GM19351 (cell line): ENCODE data around the gene OTOG.

ENCODE experiments used
- ATAC-seq: cut with Tn5 transposase; IDR thresholded peaks from one replicate; pipeline ENCODE4 v1.9.1; 2021; ENCODE audit warnings: mild to moderate bottlenecking, moderate library complexity; ENCODE audit not compliant: unreplicated experiment

Gene OTOG

GRCh38 chr11:17602105-17603001, 55.3 kb downstream of the OTOG start:
- ATAC-seq: no peak

DNA sequence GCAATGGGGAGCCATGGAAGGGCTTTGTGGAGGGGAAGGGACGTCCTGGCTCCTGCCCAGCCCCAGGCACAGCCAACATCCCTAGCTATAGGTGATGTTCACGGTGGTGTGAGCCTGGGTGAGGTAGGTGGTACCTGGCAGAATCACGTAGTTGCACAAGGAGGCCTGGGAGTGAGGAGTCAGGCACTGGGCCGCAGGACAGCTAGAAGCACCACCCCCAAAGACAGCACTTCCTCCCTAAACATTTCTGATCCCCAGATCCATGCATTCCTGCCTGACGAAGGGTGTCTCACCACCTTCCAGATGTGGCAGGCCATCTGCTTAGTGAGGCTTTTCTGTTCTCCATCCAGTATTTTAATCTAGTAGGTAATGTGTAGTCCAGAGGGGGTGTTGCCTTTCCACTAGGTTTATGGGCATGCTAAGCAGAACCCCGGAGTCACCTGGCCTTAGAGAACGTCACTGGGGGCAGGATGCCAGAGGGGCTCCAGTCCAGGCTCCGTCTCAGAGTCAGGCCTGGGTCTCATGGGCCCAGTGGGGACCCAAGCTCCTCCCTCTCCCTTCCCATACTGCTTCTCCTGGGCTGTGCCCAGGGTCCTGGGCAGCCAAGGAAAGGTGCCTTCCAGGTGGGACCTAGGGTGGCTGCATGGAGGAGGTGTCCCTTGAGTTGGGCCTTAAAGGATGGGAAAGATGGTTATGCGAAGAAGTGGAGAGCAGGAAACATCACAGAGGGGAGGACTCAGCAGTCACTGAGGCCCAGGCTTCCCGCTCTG, 56.2 kb downstream of the OTOG start:
- ATAC-seq: no peak

DNA sequence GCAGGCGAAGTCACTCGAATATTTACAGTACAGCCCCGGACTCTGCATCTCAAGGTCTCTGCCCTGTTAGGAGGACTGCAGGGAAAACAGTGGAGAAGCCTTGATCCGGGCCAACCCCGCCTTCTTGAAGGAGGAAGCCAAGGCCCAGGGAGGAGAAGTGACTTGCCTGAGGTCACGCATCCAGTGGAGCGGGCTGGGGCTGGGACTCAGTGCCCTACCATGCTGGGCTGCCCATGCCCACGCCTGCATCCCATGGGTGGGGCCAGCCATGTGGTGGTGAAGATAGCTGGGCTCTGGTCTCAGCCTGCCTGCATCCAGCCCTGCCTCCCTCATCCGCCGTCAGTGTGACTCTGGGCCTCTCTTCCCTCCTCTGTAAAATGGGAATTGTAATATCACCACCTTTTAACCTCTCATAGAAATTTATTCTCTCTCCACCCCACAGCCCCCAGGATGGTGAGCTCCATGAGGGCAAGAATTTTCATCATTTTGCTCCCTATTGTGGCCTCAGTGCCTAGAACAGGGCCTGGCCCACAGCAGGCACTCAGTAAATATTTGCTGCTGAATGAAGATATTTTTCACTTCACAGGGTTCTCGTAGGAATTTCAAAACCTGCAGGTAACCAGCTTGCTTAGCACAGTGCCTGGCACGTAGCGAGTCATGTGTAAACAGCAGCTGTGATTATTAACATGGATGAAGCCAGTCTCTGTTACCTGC, 57.3 kb downstream of the OTOG start:
- ATAC-seq: no peak

- no peak for ATAC-seq
These were observed 57.8 kb downstream of the OTOG start for GRCh38 chr11:17604915-17605233.

- no peak for ATAC-seq
These were observed 58.6 kb downstream of the OTOG start for GRCh38 chr11:17605651-17606122.

DNA sequence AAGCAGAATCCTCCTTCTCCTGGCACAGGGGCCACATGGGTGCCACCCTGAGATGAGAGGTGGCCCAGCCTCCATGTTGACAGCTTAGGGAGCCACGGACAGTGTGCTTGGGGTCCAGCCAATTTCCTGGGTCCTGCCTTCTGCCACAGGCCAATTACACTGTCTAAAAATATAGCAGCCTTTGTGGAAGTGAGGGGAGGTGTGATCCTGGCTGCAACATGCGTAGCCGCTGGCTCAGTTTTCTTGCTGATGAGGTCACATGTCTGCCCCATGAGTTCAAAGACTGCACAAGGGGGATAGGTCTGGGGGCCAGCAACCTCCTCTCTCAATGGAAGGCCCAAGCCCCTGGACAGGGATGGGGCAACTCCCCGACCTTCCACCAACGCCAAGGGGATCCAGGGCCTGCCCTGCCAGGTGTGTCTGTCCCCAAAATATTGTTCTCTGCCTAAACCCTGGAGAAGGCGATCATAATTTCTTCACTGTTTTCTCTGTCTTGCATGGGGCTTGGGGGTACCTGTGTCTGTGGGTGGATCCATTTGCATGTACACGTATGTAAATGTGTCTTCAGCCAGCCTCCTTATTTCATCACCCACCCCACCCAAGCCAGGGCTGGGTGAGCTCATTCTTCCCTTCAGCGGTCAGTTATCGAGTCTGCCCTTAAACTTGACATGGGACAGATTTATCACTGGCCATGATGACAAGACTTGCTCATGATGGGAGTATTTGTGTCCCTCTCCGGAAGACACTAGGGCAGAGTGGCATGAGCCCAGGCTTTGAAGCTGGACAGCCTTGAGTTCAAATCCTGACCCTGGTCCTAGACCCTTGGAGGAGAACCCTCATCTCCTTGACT, 59.4 kb downstream of the OTOG start:
- no peak for ATAC-seq

DNA sequence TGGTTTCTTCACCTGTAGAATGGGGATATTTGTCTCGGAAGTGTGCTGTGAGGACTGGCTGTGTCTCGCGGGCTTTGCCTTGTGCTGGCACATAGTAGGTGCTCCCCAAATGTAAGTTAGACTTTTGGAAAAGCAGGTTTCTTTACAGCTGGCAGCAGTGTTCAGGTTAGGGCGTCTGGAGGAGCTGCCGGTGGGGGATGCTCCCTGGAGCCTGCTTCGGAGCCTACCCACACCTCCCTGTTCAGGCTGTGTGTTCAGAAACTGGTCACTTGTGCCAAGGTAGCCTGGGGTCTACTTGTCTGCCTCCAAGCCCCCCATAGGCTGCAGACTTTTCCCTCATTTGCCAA, 60.0 kb downstream of the OTOG start:
- ATAC-seq: no peak

- no peak for ATAC-seq
These were observed 60.8 kb downstream of the OTOG start for GRCh38 chr11:17607591-17608570.

DNA sequence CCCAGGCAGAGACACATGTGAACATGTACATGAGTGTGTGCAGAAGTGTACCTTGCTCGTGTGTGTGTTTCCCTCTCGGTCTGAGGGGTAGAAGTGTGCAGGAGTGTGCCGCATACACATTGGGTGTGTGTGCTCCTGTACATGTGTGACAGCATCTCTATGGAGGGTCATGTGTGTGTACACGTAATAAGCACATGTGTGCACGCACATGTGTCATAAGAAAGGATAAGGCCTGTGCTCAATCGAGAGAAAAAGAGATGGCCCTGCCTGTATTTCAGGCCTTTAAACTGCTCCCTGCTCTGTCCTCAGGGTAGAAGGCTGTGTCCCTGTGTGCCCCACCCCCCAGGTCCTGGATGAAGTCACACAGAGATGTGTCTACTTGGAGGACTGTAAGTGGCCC, 61.8 kb downstream of the OTOG start:
- no peak for ATAC-seq

- no peak for ATAC-seq
These were observed 62.4 kb downstream of the OTOG start for GRCh38 chr11:17609291-17610084.

GRCh38 chr11:17610085-17610894, 63.2 kb downstream of the OTOG start:
- no peak for ATAC-seq

GRCh38 chr11:17611049-17611448, 64.0 kb downstream of the OTOG start:
- ATAC-seq: no peak

DNA sequence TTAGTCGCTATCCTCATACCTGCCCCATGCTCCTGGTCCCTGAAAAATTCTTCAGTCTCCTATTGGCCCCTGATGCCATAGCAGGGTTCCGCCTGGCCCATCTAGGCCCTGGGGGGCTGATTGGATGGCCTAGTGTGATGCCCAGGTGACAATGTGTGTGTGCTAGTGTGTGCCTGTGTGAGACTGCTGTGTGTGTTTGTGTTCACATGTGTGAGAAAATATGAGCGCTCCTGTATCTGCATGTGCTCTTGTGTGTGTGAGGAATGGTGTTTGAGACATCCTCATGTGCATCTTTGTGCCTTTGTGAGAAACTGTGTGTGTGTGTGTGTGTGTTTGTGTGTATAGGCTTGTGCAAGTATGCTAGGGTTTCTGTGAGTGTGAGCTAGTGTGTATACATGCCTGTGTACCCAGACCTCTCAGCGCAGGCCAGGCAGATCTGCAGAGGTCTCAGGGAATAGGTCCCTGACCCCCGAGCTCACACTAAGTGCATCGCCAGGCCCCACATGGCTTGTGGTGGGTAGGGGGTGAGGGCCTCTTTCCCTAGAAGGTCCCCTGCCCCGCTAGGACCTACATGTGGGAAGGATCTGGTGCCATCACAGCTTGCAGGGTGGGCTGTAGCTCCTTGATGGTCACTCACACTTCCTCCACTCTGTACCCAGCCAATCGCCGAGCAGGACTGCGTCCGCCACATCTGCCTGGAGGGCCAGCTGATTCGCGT, 64.6 kb downstream of the OTOG start:
- ATAC-seq: no peak

DNA sequence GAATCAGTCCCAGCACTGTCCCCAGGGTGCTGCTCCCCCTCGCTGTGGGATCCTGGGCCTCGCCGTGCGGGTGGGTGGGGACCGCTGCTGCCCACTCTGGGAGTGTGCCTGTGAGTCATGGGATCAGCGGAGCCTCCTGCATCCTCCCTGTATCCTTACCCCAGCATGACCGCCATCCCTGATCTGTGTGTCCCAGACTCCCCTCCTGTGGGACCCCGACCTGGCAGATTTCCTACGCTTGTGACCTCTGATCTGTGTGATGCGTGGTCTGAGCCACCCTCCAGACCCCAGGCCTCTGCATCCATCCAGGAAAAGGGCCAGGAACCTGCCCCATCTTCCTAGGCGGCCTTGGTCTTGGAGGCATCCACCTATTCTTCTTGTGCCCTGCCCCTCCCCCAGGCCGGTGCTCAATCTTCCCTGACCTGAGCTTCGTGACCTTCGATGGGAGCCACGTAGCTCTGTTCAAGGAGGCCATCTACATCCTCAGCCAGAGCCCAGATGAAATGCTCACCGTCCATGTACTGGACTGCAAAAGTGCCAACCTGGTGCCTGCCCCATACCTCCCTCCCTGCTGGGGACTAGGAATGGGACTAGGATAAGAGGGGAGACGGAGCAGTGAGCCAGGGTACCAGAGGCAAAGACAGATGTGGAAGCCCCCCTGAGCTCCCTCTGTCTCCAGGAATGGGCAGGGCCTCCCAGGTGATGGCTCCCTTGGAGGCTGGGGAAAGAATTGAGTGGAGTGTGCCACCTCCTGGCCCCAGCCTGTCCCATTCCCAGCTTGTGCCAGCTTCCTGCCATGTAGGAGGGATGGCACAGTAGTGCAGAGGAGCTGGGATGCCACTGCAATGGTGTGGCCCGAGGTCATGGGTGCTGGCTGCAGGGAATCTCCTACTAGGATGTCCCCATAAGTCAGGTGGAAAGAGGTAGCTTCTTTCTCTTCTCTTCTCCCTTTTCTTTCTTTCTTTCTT, 65.4 kb downstream of the OTOG start:
- no peak for ATAC-seq

DNA sequence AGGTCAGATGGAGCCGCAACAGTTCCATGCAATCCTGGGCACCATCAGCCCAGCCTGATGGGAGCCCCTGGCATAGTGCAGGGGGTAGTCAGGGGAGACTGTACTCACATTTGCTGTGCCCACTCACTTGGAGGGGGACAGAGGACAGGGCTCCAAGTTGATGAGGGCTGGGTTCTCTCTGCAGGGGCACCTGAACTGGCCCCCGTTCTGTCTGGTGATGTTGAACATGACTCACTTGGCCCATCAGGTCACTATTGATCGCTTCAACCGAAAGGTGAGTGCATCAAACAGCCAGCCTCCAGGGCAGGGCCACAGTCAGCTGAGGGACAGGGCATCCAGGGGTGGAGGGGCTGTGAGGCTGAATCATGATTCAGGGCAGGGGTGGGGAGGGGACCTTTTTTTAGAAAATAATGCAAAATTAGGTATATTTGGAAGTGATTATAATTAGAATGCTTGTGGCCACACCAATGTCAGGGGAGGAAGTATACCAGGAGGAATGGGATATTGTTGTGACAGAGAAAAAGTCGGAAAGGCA, 66.4 kb downstream of the OTOG start:
- ATAC-seq: no peak

- no peak for ATAC-seq
These were observed 66.9 kb downstream of the OTOG start for GRCh38 chr11:17613983-17614382.
